Mucosa of stomach (tissue), 1 donor: Measurements from ENCODE around the gene GALNT17.

ENCODE experiments used
- H3K27me3 ChIP-seq: one replicate; pipeline ENCODE4 v1.7.0; 2013; ENCODE audit warnings: mild to moderate bottlenecking, low read length; ENCODE audit not compliant: control insufficient read depth, insufficient read depth
- H3K36me3 ChIP-seq: one replicate; pipeline ENCODE4 v1.7.0; 2013; ENCODE audit warnings: low read length; ENCODE audit not compliant: control insufficient read depth, insufficient read depth
- H3K4me1 ChIP-seq: one replicate; pipeline ENCODE4 v1.7.0; 2013; ENCODE audit warnings: mild to moderate bottlenecking, low read length; ENCODE audit not compliant: control insufficient read depth, insufficient read depth
- H3K4me3 ChIP-seq: one replicate; pipeline ENCODE4 v1.7.0; 2013; ENCODE audit warnings: low read length
- H3K9ac ChIP-seq: one replicate; pipeline ENCODE4 v1.7.0; 2013; ENCODE audit warnings: mild to moderate bottlenecking, low read length, moderate library complexity
- H3K9me3 ChIP-seq: one replicate; pipeline ENCODE4 v1.7.0; 2013; ENCODE audit warnings: mild to moderate bottlenecking, low read length, moderate library complexity; ENCODE audit not compliant: control insufficient read depth
- donor health status: Pancreatic carcinoma.

The GALNT17 gene

DNA sequence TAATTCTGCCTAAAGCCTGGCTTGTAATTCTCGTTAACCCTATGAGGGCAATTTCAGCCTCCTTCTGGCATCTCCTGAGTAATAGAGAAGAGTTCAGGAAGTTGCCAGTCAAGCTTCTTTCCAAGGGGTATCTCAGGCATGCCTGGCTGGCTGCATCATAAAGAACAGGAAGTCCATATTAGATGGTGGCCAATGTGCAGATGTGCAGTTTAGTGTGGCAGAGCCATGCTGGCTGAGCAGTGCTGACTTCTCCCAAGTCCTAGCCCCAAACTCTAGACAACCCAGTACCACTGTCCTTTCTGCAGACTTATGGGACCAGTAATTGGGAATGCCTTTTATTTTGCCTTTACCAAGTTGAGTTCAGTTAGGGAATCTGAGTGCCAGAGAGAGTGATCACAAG, 517.9 kb downstream of the GALNT17 start:
- Histone ChIP-seq H3K4me1 (no peaks in the 10 kb centered on the region), H3K36me3 (no peaks in the 10 kb centered on the region), H3K27me3 (no peaks in the 10 kb centered on the region), H3K4me3 (no peak overlapping the region), H3K9ac (no peak overlapping the region), H3K9me3 (no peaks in the 10 kb centered on the region)

DNA sequence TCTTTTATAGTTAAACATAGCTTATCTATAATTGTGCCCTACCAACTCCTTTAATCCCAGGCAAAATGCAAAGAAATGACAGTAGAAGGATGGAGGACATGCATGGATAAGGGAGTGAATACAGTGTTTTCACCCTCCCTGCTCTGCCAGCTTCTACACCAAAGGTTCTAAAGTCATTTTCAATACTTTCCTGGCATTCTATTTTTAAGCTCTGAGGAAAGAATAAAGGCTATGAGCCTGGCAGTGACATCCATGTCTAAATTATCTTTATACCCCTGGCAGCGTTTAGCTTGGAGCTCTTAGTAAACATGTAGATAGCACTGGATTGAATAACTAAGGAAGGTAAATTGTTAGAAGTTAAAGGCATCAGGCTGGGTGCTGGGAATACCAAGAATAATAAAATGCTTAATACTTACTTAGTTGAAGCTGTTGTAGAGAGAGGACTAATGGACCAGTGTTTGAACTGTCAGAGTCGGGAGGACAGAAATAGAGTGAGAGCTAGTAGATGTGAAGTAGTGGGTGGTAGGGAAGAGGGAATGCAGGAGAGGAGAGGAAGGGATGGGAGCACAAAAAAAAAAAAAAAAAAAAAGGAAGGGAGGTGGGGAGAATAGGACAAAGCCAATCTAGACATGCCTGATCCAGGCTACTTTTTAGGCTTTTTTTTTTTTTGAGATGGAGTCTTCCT, 518.9 kb downstream of the GALNT17 start:
- Histone ChIP-seq H3K27me3 (no peaks in the 10 kb centered on the region), H3K9ac (no peak overlapping the region), H3K4me3 (no peak overlapping the region), H3K4me1 (no peaks in the 10 kb centered on the region), H3K36me3 (no peaks in the 10 kb centered on the region), H3K9me3 (no peaks in the 10 kb centered on the region)

DNA sequence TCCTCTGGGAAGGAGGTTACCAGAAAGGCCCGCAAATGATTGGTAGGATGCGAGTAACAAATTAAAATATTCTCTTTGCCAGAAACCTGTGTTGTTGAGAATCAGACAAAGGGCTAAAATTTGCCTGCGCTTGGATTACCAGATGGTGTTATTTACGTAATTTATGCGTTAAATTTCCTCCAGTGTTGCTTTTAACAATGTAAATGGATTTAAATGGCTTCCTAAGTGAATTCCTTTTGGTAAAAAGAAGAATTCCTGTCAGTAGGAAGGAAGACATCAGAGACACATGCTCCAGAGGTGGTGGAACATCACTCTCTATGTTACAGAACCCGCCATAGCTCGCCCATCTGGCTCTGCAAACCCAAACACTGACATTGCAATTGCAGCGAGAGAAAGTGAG, 520.6 kb downstream of the GALNT17 start:
- Histone ChIP-seq H3K9ac (no peak overlapping the region), H3K36me3 (no peaks in the 10 kb centered on the region), H3K4me1 (no peaks in the 10 kb centered on the region), H3K9me3 (no peaks in the 10 kb centered on the region), H3K27me3 (no peaks in the 10 kb centered on the region), H3K4me3 (no peak overlapping the region)

DNA sequence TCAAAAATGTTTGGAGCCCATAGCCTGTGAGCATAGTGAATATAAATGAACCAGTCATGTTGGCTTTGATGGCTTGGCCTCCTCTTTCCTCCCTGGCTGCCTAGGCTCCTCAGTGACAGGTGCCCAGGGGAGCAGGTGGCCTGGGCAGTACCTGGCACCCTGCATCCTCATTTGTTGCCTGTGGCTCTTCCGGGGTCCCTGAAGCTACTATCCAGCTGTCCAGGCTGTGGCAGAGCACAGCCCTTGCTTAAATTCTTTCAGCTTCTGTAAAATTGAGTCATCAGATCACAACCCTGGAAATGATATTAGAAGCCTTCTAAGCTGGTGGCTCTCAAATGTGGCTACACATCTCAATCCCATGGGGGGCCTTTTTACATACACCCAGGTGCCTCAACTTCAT, 525.4 kb downstream of the GALNT17 start:
- Histone ChIP-seq H3K4me3 (no peak overlapping the region), H3K27me3 (no peaks in the 10 kb centered on the region), H3K4me1 (no peaks in the 10 kb centered on the region), H3K9me3 (no peaks in the 10 kb centered on the region), H3K9ac (no peak overlapping the region), H3K36me3 (no peaks in the 10 kb centered on the region)

DNA sequence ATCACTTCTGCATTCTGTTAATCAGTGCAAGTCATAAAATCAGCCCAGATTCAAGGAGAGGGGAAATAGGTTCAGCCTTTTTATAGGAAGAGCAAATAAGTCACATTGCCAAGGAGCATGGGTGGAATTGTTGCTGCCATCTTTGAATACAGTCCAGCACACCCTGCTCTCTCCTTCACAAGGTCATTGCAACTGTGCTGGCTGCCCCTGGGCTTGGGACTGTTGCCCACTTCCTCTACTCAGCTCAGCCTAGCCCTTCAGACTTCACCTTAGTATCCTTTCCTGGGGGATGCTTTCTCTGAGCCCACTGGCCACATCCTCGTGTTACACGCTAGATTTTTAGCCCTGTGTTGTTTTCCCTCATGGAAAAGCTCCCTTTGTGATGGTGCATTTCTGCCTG, 527.7 kb downstream of the GALNT17 start:
- Histone ChIP-seq H3K4me3 (no peak overlapping the region), H3K27me3 (no peaks in the 10 kb centered on the region), H3K9me3 (no peaks in the 10 kb centered on the region), H3K4me1 (no peaks in the 10 kb centered on the region), H3K36me3 (no peaks in the 10 kb centered on the region), H3K9ac (no peak overlapping the region)

DNA sequence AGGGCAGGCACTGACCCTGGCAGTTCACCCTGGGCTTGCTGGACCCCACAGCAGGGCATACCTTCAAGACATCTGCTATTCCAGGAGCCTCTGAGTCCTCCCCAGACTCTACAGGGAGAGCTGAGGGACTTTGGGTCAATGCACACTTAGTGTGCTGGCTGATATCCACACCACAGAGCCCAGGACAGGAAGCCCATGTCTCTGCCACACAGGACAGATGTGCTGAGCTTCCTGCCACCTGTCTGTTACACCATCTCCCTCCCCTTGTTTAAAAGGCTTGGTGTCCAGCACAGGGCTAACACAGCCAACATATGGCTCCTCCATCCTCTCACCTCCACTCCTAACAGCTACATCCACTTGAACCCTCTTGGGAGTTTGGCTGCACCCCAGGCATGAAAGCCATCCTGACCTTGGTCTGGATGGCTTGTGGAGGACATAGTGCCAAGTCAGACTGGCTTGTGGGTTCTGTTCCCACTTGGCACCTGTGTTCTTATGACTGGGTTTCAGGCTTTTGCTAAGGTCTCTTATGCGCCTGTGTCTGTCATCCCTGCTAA, 529.8 kb downstream of the GALNT17 start:
- no peaks in the 10 kb centered on the region for H3K36me3 ChIP-seq
- H3K9ac ChIP-seq = no peak overlapping the region
- no peak overlapping the region for H3K4me3 ChIP-seq
- H3K9me3 ChIP-seq = no peaks in the 10 kb centered on the region
- H3K27me3 ChIP-seq = no peaks in the 10 kb centered on the region
- no peaks in the 10 kb centered on the region for H3K4me1 ChIP-seq

DNA sequence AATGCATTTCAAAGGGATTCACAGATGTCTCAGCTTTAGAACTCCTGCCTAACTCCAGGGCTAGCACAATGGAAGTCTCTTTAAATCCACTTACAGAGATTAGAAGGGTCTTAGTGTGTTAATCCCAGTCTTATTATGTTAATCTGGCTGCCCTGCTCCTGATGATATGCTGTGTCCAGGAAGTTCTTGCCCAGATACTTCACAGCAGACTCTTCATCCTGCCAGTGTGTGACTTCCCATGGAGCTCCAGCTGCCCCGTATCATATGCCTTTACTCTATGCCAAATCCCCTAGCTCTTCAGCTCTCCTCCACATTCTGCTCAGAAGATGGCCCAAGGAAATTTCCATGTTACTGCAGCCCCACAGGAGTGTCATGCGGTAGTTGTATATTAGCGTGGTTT, 533.8 kb downstream of the GALNT17 start:
- H3K36me3 ChIP-seq = no peaks in the 10 kb centered on the region
- H3K4me3 ChIP-seq = no peak overlapping the region
- H3K9ac ChIP-seq = no peak overlapping the region
- H3K9me3 ChIP-seq = no peaks in the 10 kb centered on the region
- no peaks in the 10 kb centered on the region for H3K27me3 ChIP-seq
- H3K4me1 ChIP-seq = no peaks in the 10 kb centered on the region

DNA sequence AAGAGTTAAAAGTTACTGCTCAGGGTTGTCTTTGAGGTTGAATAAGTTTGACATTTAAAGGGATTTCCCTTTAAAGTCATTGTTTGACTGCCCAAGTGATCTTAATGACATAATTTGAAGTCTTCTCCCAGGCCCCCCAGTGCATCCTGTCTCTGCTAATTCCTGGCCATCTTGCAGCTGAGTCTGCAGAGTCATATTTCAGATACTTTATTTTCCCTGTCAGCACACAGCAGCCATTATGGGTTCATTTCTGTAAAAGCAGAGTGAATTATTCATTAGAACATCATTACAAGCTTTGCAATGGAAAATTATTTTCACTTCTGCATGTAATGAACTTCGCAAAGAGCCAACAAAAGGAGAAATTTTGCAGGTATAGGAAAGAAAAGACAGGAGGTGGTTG, 536.6 kb downstream of the GALNT17 start:
- Histone ChIP-seq H3K9me3 (no peaks in the 10 kb centered on the region), H3K4me1 (no peaks in the 10 kb centered on the region), H3K36me3 (no peaks in the 10 kb centered on the region), H3K4me3 (no peak overlapping the region), H3K9ac (no peak overlapping the region), H3K27me3 (no peaks in the 10 kb centered on the region)

DNA sequence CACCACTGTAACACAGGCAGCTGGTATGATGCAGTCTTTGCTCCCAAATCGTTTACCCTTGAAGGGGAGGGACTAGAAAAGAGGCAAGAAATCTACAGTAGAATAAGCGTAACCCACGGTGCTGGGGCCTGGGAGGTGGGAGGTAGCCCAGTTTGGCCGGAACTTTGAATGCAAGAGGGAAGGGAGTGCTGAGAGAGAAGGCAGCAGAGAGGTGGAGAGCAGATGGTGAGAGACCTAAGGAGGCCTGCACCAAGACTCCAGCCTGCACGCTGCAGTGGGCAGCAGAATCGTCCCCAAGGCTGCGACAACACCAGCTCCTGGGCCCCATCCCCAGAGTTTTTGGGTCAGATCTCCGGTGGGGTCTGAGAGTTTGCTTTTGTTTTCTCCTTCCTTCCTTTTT, 547.5 kb downstream of the GALNT17 start:
- no peak overlapping the region for H3K9ac ChIP-seq
- no peak overlapping the region for H3K4me3 ChIP-seq
- H3K27me3 ChIP-seq = no peaks in the 10 kb centered on the region
- no peaks in the 10 kb centered on the region for H3K4me1 ChIP-seq
- H3K9me3 ChIP-seq = no peaks in the 10 kb centered on the region
- no peaks in the 10 kb centered on the region for H3K36me3 ChIP-seq

DNA sequence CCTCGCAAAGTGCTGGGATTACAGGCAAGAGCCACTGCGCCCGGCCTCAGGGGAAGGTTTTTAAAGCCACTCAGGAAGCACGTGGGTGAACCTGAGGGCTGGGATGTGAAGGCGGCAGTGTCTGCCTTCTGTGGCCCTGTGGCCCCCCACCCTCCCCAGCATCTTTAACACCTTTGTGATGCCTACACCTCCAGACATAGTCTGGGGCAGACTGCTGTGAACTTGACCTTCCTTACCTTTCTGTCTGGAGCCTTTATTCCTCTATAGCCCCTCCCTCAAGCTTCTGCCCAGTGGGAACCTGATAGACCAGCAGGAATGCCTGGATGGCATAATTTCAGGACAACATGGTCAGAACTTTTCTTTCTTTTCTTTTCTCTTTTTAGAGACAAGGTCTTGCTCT, 550.2 kb downstream of the GALNT17 start:
- H3K4me1 ChIP-seq = no peaks in the 10 kb centered on the region

DNA sequence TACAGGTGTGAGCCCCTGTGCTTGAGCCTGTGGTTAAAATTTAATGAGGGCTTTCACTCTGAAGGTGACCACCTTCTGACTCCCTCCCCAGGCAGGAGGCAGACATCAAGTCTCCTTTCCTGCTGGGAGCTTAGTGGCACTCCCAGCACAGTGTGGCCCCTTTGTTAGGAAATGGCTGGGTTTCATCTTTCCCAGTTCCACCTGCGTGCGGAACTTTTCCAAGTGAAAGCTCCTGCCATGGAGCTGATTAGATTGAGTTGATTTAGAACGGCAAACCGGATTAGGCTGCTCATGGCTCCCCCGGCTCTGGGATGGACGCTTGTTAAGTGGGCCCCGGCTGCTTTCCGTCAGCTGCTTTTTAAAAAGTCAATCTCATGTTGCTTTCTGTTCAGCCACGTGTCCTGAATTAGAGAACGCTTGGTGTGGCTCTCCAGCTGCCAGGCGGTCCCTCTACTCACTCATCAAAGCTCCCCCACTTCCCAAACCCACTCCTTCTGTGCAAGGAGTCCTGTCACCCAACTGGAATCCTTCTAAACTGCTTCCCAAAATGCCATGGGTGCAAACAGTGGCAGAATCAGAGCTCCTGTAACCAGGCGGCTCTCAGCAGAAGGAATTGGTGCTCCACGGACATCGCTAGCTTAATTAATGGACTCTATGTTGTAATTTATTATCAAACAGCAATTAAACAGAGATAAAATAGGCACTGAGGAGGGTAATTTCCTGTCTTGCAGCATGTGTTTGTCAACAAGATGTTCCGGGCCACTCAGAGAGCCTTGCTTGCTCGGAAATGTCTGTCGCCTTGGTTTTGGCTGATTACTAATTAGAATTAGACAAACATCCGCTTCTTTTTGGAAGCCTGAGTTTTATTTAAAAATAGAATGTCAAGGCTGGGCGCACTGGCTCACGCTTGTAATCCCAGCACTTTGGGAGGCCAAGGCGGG, 551.2 kb downstream of the GALNT17 start:
- Histone ChIP-seq H3K27me3 (no peaks in the 10 kb centered on the region), H3K4me3 (no peak overlapping the region), H3K36me3 (no peaks in the 10 kb centered on the region), H3K4me1 (no peaks in the 10 kb centered on the region), H3K9ac (no peak overlapping the region), H3K9me3 (no peaks in the 10 kb centered on the region)

More for the DNA sequence above, 550.2 kb downstream of the GALNT17 start:
- Histone ChIP-seq H3K9me3 (no peaks in the 10 kb centered on the region), H3K9ac (no peak overlapping the region), H3K27me3 (no peaks in the 10 kb centered on the region), H3K36me3 (no peaks in the 10 kb centered on the region), H3K4me3 (no peak overlapping the region)

DNA sequence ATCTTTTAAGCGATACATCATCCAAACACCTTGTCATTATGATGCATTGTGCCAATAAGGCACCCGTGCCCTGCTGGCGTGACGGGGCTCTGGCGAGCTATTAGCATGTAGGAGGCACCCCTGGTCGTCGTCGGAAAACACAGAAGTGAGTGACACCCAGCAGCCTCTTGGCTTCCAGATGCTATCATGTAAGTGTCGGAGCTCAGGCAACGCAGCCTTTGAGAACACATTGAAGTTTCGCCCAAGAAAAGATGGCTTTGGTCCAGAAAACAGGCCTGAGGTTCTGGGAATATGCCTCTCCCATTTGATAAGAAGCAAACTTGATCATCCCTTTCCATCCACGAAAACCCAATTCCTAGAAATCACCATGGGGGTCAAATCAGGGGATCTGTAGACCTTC, 555.3 kb downstream of the GALNT17 start:
- Histone ChIP-seq H3K4me3 (no peak overlapping the region), H3K4me1 (no peaks in the 10 kb centered on the region), H3K9me3 (no peaks in the 10 kb centered on the region), H3K36me3 (no peaks in the 10 kb centered on the region), H3K27me3 (no peaks in the 10 kb centered on the region), H3K9ac (no peak overlapping the region)
